ENCODE results near the gene SSC5D.
"Not testable (repeated sequence)": the region's sequence is repeated elsewhere in the genome, so short reads cannot be mapped to it uniquely, and the experiment has no call there.

The SSC5D gene

DNA sequence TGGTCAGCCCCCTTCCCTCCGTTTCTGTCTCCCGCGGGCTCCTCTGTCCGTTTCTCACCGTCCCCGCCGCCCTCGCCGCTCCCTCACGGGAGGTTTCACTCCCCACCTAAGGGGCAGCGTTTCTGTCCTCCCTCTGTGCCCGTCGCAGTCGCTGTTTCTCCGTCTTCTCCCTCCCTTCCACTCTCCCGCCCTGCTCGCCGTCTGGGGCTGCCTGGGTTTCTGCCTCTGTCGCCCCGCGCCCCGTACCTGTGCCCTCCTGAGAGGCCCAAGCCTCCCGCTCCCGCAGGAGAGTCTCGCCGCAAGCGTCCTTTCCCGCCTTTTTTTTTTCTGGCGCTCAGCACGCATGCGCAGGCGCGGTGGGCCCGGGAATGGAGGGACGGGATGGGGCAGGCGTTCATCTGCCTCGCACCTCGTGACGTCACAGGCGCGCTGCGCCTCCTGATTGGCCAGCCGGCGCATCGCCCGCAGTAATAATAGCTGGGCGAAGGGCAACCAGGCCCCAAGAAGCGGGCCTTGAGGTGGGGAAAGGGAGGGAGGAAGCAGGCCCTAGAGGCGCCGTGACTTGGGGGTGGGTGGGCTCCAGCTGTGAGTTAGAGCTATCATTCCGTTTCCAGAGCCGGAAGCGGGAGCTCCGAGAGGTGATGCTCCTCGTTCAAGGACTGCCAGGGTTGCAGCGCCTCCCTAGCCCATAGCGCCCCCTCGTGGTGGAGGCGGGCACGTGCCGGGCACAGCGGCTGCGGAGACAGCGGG lies 15.4 kb downstream of the SSC5D start:
- peak; percentile 85 for DNase-seq (ENCODE audit: low read depth)

- DNase-seq (ENCODE audit: low read depth): no peak
Observed at GRCh38 chr19:55504252-55504603, 16.0 kb downstream of the SSC5D start.

DNA sequence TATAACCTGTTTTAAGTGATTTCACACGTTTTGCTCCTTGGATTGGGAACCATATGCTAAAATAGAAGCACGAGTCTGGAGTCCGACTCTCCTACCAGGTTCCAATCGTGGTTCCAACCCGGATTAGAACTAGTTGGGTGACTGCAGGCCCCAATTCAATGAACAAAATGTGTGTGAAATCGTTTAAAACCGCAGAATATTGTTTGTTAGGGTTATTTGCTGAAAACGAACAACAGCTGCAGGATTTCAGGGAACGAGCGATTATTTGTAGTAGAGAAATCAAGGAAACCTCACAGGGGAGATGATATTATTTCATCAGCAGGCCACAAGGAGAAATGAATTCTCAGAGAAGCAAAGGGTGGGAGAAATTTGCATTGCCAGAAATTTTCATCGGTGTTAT lies 16.7 kb downstream of the SSC5D start:
- no peak for DNase-seq (ENCODE audit: low read depth)

GRCh38 chr19:55508120-55508519 lies 19.9 kb downstream of the SSC5D start:
- DNase-seq (ENCODE audit: low read depth): no peak

DNA sequence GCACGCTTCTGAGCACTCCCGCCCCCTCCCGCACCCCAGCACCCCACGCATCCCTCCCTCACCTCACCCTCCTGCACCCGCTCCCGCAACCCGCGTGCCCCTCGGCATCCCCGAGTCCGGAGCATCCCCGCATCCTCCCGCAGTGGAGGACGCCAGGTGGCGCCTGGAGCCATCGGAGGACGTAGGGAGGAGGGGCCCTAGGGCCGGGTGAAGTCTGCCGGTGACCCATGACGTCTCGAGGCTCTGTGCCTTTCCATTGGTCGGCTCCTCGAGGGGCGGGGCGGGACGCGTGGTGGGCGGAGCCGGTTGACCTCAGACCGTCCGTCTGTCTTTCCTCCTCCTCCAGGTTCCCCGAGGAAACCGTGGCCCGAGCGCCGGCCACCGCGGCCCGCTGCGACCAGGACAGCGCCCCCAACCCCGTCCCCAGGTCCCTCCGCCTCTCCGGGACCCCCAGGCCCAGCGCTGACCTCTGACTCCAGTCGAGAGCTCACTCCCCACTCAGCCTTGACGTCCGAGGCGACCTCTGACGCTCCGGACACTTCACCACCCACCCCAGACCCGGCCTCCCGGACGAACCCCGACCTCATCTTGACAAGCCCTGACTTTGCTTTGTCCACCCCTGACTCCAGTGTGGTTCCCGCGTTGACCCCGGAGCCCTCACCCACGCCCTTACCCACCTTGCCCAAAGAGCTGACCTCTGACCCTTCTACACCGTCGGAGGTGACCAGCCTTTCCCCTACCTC lies 28.8 kb downstream of the SSC5D start:
- DNase-seq (ENCODE audit: low read depth): peak; percentile 88

DNA sequence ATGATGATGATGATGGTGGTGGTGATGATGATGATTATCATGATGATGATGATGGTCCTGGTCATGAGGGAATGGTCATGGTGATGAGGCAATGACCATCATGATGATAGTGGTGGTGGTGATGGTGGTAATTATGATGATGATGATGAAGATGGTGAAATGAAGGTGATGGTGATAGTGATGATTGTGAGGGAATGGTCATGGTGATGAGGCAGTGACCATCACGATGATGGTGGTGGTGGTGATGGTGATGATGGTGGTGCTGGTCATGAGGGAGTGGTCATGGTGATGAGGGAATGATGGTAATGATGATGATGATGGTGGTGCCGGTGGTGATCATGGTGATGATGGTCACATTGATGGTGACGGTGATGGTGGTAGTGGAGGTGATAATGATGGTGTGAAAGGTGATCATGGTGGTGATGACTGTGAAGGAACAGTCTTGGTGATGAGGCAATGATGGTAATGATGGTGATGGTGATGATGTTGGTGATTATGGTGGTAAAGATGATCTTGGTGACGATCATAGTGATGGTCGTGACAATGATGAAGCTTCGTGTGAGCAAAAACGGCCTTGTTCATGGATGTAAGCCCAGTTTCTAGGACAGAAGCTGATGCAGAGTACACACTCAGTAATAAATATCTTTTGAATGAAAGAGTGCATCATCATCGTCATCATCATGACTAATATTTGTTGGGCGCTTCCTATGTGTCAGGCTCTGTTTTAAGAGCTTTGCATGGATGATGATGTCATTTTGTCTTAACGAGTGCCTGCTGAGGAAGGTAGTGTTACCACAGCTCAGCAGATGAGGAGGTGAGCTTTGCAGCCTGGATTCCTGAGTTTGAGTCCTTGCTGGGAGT lies 31.4 kb downstream of the SSC5D start:
- DNase-seq (ENCODE audit: low read depth): no peak

DNA sequence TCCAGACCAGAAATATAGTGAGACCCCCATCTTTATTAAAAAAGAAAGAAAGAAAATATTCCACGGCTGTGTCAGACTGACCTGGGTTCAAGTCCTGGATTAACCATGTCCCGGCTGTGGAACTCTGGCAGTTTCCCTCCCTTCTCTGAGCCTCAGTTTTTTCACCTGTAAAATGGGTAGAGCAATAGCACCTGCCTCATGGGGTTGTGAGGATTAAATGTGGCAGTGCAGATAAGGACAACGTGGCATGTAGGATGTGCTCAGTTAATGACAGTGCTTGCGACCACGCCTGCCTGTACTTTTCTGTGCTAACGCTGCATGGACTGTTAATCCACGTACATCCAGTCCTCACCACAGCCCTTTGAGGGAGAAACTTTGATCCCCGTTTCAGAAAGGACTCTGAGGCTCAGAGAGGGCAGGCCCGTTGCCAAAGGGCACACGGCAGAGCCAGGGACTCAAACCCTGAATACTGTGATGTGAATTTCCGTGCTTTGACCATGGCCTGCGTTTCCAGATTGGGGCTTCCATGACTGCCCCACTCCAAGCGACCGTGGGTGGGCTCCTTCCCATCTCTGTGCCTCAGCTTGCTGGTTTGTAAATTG lies 32.6 kb downstream of the SSC5D start:
- DNase-seq (ENCODE audit: low read depth): no peak

GRCh38 chr19:55525289-55526101 lies 37.3 kb downstream of the SSC5D start:
- DNase-seq (ENCODE audit: low read depth): no peak

DNA sequence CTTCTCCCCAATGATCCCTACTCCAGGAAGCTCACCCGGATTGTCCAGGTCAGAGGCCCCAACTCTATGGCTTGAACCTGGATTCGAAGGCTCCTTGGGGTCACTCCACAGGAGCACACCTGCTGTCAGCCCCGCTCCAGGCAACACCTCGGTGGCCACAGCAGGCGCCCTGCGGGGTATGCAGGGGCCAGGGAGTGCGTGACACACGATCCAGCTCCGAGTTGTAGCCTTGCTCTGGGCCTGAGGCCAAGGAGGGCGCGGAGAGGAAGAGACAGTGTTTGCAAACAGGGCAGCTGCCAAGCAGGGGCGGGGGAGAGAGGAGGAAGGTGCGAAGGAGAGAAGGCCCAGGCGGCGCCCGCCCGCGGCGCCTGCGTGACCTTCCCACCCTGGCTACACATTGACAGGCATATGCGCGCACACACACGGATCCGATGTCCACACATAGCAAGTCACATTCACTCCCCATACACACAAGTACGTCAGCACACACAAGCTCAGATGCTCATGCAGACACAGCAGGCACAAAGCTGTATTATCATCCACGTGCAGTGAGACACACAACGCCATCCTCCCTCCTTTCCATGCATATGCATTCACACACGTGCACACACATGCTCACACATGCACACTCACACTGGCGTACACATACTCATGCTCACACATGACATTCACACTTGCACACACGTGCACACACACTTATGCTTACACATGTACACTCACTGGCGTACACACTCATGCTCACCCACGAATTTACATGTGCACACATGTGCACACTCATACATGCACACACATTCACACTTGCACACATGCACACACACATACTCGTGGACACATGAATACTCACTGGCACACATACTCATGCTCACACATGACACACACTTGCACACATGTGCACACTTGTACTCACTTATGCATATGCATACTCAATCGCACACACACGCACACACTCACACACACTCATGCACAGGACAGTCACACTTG lies 38.3 kb downstream of the SSC5D start:
- DNase-seq (ENCODE audit: low read depth): no peak

DNA sequence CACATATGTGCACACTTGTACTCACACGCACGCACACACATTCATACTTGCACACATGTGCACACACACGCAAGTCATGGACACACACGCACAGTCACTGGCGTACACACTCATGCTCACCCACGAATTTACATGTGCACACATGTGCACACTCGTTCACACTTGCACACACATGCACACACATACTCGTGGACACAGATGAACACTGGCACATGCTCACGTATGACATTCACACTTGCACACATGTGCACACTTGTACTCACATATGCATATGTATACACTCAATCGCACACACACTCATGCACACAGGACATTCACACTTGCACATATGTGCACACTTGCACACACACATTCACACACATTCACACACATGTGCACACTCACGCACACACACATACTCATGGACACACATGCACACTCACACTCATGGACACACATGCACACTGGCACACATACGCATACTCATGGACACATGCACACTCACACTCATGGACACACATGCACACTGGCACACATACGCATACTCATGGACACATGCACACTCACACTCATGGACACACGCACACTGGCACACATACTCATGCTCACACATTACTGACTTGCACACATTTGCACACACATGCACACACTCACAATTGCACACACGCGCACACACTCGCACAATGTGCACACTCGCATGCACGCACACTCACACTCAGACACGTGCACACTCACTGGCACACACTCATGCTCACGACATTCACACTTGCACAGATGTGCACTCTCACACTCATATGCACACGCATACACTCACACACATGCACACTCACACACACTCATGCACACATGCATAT lies 39.2 kb downstream of the SSC5D start:
- DNase-seq (ENCODE audit: low read depth): no peak

DNA sequence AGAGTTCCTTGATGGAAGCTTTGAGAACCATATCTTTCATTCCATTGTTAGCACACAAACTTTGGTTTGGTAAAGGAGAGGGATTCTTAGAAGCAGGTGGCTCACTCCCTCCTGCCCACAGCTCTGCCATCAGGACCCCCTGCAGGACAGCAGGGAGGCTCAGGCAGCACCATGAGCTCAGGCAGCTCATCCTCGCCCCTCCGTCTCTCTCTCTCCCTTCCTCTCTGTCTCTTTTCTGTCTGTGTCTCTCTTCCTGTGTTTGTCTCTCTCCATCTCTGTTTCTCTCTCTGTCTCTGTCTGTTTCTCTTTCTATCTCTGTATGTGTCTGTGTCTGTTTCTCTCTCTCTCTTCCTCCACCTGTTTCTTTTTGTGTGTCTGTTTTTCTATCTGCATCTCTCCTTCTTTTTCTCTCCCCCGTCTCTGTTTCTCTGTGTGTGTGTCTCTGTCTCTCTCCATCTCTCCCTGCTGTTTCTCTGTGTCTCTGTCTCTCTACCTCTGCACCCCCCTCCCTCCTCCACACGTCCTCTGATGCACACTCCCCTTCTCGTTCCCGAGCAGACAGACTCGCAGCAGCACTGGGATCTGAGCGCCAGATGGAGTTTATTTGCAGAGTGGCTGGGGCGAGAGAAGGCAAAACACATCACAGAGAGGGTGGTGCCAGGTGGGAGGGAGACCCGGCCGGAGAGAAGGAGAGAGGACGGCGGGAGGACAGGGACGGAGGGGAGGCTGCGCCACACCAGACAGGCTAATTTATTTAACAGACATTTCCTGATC lies 40.0 kb downstream of the SSC5D start:
- no peak for DNase-seq (ENCODE audit: low read depth)

DNA sequence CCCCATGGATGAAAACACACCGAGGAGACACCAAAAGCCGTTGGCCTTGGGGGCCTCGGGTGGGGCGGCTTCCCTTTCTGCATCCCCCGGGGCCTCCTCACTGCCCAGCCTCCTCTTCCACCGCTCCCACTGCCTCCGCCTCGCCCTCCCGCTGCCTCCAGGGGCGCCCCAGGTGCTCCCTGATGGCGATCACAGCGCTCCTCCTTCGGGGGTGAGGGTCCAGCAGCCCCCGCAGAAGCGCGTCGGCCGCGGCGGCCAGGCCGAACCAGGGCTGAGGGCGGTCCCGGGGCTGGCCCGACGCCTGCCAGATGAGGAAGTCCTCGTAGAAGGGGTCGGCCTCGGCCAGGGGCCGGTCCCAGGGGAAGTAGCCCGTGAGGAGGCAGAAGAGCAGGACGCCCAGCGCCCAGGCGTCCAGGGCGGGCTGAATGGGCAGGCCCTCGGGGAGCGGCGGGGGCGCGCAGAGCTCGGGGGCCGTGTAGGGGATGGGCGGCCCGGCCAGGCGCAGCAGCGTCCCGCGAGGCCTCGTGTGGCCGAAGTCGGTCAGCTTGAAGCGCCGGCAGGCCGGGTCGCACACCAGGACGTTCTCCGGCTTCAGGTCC lies 41.5 kb downstream of the SSC5D start:
- DNase-seq (ENCODE audit: low read depth): no peak

DNA sequence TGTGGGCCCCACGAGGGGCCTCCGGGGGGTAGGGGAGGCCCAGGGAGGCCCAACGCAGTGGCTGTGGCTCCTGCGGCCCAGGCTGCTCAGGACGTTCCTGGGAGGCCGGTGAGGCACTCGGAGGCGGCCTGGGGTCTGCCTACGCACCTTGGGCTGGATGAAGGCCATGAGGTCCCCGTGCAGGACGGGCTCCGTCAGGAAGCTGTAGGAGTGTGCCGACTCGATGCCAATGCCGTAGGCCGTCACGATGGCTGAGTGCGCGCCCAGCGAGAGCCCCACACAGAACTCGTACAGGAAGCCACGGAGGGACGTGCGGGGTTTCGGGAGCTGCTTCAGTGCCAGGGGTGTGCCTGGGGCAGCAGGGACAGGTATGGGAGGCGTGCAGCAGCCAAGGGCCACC lies 42.8 kb downstream of the SSC5D start:
- no peak for DNase-seq (ENCODE audit: low read depth)

- not testable (repeated sequence) for DNase-seq (ENCODE audit: low read depth)
Observed at GRCh38 chr19:55534280-55534679, 46.0 kb downstream of the SSC5D start.

DNA sequence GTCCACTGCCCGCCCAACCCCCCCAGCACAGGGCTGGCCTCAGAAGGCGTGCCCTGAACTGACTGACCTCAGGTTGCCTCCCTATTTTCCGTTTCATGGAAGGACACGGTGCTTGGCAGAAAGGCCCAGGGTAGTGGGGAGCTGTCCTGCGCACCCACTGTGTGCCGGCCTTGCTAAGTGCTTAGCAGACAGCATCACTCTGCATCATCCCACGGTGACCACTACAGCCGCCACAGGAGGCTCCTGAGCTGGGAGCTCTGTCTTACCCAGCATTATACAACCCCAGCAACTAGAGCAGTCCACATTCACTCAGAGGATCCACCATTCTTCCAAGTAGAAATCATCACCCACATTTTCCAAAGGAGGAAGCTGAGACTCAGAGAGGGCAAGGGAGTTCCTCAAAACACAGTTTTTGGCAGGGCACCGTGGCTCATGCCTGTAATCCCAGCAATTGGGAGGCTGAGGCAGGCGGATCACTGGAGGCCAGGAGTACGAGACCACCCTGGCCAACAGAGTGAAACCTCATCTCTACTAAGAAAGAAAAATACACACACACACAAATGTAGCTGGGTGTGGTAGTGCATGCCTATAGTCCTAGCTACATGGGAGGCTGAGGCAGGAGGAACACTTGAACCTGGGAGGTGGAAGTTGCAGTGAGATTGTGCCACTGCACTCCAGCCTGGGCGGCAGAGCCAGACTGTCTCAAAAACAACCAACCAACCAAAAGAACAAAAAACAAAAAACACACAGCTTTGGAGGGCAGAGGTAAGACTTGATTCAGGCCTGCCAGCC lies 47.1 kb downstream of the SSC5D start:
- no peak for DNase-seq (ENCODE audit: low read depth)

DNA sequence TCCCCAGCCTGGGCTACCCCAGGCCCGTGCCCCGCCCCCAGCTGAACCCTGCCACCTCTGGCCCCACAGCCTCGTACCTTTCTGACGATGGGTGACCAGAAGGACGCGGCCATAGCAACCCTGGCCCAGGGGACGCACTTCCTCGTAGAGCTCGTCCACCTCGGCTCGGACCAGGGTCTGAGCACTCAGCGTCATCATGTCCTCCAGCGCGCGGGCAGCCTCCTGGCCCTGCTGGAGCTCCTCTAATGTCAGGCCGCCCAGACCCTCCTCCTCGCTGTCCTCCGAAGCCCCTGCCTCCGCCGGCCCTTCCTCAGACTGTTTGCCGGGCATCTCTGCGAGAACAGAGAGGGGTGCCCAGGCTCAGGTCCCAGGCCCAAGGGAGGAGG lies 47.7 kb downstream of the SSC5D start:
- DNase-seq (ENCODE audit: low read depth): no peak

GRCh38 chr19:55536366-55536765 lies 48.1 kb downstream of the SSC5D start:
- DNase-seq (ENCODE audit: low read depth): no peak
